Frontal cortex (tissue), 4 donors: Measurements from ENCODE around the gene PRKCH. TPM values are rescaled to one million over a fixed set of nuclear protein-coding genes. Genes with fewer than 3 reads are reported as not detected.

Experiments
- DNase-seq, 2 donors: peaks; one replicate each; pipeline ENCODE4 v3.0.0; 2012; ENCODE audit warnings: low spot score in 2 of 2
- FAIRE-seq: peaks from 2 replicates; lab custom pipeline; 2012; peaks lifted over from hg19 to GRCh38; lab: Jason Lieb, UNC
- total RNA-seq: library from RNA; depleted of rRNA; stranded (reverse); fragments of >200 nt; gene quantifications from one replicate; pipeline ENCODE4 v1.2.3, GENCODE V29; 2014
- donor health status: control.
- donor health status: control.
- donor health status: control.

PRKCH gene
- total RNA-seq, 1 donor from 2014 or later: 21.6 TPM

GRCh38 chr14:61478971-61479473 lies 157.6 kb downstream of the PRKCH start:
- no peak for DNase-seq
- no peak for FAIRE-seq

- DNase-seq (no peak), FAIRE-seq (no peak)
These were observed 158.5 kb downstream of the PRKCH start for GRCh38 chr14:61479746-61480502.

GRCh38 chr14:61480704-61481285 lies 159.4 kb downstream of the PRKCH start:
- no peak for FAIRE-seq
- no peak for DNase-seq

GRCh38 chr14:61481701-61482100 lies 160.3 kb downstream of the PRKCH start:
- DNase-seq (no peak), FAIRE-seq (no peak)

GRCh38 chr14:61482348-61483206 lies 161.2 kb downstream of the PRKCH start:
- FAIRE-seq (no peak), DNase-seq (no peak)

GRCh38 chr14:61483476-61483875 lies 162.1 kb downstream of the PRKCH start:
- FAIRE-seq (no peak), DNase-seq (no peak)

- DNase-seq (no peak), FAIRE-seq (no peak)
These were observed 162.7 kb downstream of the PRKCH start for GRCh38 chr14:61484031-61484430.

- DNase-seq (no peak), FAIRE-seq (no peak)
These were observed 163.6 kb downstream of the PRKCH start for GRCh38 chr14:61484826-61485584.

- FAIRE-seq: no peak
- no peak for DNase-seq
These were observed 164.3 kb downstream of the PRKCH start for GRCh38 chr14:61485661-61486060.

- FAIRE-seq (no peak), DNase-seq (no peak)
These were observed 165.6 kb downstream of the PRKCH start for GRCh38 chr14:61486930-61487495.

GRCh38 chr14:61488417-61489401 lies 167.3 kb downstream of the PRKCH start:
- no peak for DNase-seq
- FAIRE-seq: no peak

GRCh38 chr14:61489512-61489911 lies 168.1 kb downstream of the PRKCH start:
- FAIRE-seq (no peak), DNase-seq (no peak)

GRCh38 chr14:61489932-61490331 lies 168.6 kb downstream of the PRKCH start:
- no peak for FAIRE-seq
- DNase-seq: no peak

- DNase-seq (no peak), FAIRE-seq (no peak)
These were observed 169.8 kb downstream of the PRKCH start for GRCh38 chr14:61491224-61491623.

- DNase-seq (no peak), FAIRE-seq (no peak)
These were observed 170.6 kb downstream of the PRKCH start for GRCh38 chr14:61491876-61492434.

- FAIRE-seq: no peak
These were observed 171.1 kb downstream of the PRKCH start for GRCh38 chr14:61492474-61492873.

GRCh38 chr14:61493239-61493638 lies 171.9 kb downstream of the PRKCH start:
- no peak for FAIRE-seq
- no peak for DNase-seq

More at GRCh38 chr14:61492474-61492873, 171.1 kb downstream of the PRKCH start:
- DNase-seq: no peak

- FAIRE-seq (no peak), DNase-seq (no peak)
These were observed 172.6 kb downstream of the PRKCH start for GRCh38 chr14:61494018-61494417.
